Hematopoietic multipotent progenitor cell (in vitro differentiated cells): ENCODE data around the gene MAP2K5. TPM values are rescaled to one million over a fixed set of nuclear protein-coding genes. Genes with fewer than 3 reads are reported as not detected.
A peak's percentile ranks its signal among the peaks of the same experiment; 100 is the strongest.

Experiments
- DNase-seq, 3 donors: peaks; one replicate each; pipeline ENCODE4 v3.0.0-alpha.2; 2011 to 2015; ENCODE audit warnings: low read depth in 2 of 3, low spot score in 2 of 3
- total RNA-seq: library from RNA; depleted of rRNA; stranded (reverse); fragments of >200 nt; gene quantifications from one replicate; pipeline ENCODE4 v1.2.3, GENCODE V29; 2012

MAP2K5 gene
- total RNA-seq, 1 donor, result 8.6 TPM

DNA sequence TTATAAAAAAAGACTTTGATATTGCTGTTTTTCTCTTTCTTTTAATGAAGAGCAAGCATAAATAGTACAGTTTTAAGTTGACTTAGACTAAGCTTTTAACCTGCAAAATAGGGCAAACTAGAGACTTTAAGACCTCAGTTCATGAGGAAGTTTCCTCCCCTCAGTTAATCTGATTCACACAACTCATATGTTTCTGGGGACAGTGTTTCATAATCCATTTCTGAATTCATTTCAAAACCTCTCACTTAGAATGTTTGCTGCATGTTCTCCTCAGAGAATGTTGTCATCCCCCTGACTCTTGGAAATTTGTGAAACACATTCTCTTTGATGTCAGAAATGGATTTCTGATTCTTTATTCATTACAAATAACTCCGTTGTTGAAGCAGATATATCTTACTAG is 203.5 kb downstream of the MAP2K5 start:
- no peak for DNase-seq

- DNase-seq, result no peak
Observed at GRCh38 chr15:67746450-67746849, 203.9 kb downstream of the MAP2K5 start.

- no peak for DNase-seq
Observed at GRCh38 chr15:67747921-67748320, 205.4 kb downstream of the MAP2K5 start.

- DNase-seq, result no peak
Observed at GRCh38 chr15:67750371-67750770, 207.9 kb downstream of the MAP2K5 start.

- no peak for DNase-seq
Observed at GRCh38 chr15:67753891-67754290, 211.4 kb downstream of the MAP2K5 start.

GRCh38 chr15:67755264-67755663 is 212.8 kb downstream of the MAP2K5 start:
- no peak for DNase-seq

GRCh38 chr15:67755936-67756335 is 213.4 kb downstream of the MAP2K5 start:
- DNase-seq, result no peak

DNA sequence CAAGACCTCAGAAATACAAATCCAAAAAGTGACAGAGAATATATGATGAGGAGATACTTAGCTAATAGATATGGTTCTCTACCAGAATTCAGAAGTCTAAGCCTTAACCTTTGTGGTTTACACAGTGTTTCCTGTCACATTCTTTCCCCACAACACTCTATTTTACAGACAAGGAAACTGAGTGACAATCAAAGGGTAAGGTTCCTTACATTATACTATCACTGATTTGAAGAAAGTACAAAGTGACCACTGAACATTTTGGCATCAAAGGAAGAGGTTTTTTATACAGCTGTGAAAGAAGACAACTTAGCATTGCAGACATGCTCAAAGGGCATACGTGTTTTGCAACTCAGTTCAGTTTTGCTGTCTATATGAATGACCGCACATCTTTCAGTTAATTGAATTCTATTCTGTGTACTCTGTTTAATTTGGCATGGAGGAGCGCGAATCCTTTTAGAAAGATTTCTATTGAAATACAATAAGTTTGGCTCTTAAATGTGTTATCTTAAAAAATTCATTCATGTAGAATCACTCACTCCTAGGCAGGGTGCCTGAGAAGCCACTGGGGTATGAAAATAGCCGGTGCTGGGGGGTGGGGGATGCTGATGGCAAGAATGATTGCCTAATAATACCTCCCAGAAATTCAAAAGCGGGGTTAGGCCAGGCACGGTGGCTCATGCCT is 216.3 kb downstream of the MAP2K5 start:
- no peak for DNase-seq

GRCh38 chr15:67760901-67761300 is 218.4 kb downstream of the MAP2K5 start:
- no peak for DNase-seq

GRCh38 chr15:67761343-67761742 is 218.8 kb downstream of the MAP2K5 start:
- no peak for DNase-seq

DNA sequence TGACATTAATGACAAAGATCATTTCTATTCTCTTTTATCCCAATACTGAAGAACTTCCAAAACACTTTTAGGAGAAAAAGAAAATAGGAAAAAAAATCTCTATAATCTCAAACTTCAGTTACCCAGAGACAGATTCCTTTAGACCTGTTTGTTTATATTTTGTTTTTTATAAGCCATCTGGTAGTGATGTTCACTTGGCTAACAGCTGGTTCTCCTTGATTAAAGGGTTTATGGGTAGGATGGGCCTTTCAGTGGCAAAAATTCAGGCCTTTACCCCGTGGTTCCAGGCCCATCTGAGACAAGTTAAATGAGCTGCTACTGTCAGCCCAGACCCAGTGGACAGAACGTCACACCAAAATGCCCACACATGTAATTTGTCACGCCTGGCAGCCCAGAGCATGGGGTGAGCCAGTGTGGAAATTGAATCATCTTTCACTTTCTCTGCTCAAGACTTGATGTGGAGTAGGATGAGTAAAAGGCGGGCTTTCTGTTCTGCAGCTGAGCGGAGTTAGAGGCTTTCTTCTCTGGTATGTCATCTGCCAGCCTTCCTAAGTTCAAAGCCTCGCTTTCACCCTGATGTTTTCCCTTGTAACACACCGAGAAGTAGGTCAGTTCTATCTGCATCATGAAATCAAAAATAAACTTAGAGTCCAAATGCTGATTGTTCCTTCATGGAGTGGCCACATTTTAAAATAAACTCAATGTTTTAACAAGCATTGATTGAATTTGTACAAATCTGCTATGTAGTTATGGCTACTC is 220.3 kb downstream of the MAP2K5 start:
- no peak for DNase-seq

DNA sequence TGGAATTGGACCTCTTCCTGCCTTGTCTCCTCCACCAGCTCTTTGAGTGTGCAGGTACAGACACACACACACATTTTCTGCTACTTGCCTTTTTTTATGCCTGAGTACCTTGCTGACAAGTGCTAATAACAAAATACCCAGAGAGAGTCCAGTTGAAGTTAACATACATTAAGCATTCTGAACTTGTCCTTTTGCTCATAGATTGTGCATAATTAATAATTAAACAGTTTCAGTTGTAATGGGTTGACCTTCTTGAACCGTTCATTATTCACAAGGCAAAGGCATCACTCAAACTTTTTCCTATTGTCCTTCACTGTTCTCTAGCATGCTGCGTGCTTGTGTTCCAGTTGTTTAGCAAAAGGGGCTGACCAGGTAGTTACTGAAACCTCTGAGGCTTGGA is 223.2 kb downstream of the MAP2K5 start:
- DNase-seq, result no peak

DNA sequence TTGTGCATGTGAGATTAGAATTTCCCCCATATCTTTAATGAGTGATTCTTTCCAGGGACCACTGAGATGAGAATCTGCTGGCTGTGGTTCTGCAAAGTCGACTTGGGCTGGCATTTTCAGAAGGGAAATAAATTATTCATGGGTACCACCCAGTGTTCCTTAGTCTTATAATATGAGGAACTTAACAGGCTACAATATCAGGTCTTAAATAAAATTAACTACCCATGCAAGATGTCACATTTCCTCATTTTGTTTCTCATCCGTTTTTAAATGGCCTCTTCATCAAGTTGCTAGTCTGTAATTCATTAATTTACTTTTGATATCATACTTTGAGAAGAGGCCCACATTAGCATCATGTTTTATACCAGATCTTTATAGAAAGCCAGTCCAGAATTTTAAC is 224.5 kb downstream of the MAP2K5 start:
- DNase-seq, result peak in 1 of 3 donors; percentile 32

GRCh38 chr15:67768313-67768977 is 225.9 kb downstream of the MAP2K5 start:
- DNase-seq, result no peak

DNA sequence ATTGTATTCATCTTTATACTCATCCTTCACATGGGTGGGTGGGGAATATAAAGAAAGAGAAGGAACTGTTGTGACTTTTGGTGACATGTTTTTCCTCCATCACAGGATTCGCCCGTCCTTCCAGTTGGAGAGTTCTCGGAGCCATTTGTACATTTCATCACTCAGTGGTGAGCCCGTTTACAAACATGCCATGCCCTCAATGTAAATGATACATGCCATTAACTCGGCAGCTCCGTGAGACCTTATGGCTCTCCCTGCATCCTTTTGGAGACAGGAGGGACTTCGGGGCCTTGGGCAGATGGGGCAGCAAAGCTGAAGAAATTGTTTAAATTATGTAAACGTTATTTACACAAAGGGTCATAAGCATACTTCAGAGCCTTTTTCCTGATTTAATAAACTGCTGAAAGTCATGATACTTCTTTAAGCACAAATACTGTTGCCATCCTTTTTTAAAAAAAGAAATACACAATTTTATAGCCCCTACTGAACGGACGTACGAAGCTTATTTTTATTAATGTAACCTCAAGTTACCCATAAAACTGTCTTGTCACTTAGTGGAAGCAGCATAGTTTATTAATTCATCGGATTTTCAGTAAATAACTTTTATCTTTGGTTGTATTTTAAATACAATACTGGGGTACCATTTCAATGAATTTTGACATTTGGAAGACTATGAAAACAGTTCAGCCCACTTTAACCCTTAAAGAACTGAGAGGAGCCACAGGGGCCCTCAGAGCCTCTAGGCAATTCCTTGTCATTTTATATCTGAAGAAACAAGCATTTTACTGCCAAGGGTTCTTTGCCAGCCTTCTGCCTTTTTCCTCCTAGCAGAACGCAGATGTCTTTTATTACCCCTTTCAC is 227.2 kb downstream of the MAP2K5 start:
- no peak for DNase-seq

DNA sequence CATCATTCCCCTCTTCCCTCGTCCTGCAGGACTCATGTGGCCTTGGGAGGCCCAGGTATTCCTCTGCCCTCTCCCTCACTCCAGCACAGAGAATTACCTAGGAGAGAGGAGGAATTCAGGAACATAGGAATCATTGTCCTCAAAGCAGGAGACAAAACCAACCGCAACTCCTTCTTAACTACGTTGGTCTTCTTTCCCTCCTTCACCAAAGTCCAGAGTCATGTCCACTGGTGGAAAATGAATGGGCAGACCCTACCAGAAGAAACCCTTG is 227.8 kb downstream of the MAP2K5 start:
- no peak for DNase-seq

GRCh38 chr15:67771189-67771800 is 228.8 kb downstream of the MAP2K5 start:
- no peak for DNase-seq

DNA sequence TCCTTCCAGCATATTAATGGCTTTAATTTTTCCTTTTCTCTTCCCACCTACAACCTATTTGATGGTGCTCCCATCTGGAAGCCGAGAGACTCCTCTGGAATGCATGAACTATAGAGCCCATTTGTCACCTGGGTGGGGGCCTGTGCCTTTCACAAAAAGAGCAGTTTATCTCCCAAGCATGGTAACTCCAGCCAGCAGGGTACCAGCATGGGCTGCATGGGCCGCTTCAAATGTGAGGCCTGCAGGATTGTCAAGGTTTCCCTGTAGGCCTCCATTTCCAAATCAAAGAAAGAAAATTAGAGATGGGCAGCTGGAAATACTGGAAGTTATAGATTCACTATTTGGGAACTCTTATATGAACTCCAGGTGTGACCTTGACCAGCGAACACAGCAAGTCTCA is 232.1 kb downstream of the MAP2K5 start:
- no peak for DNase-seq

GRCh38 chr15:67775250-67775649 is 232.7 kb downstream of the MAP2K5 start:
- DNase-seq, result no peak

- no peak for DNase-seq
Observed at GRCh38 chr15:67775998-67776397, 233.5 kb downstream of the MAP2K5 start.

DNA sequence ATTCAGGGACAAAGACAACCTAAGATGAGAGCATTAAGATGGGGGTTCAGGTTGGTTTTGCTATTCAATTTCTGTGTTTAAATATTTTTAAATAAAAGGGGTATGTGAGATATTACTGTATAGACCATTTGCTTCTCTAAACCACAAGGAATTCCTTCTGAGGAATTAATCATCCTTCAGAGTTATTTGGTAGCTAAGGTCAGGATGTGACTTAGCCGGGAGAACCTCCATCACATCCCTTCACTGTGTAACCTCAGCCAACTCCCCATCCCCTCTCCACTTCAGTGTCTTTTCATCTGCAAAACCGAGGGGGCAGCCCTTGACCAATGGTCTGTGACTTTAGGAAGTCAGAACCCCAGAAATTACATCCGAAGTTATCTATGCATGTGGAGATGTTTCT is 234.1 kb downstream of the MAP2K5 start:
- no peak for DNase-seq
